SU-DHL-6 (cell line): ENCODE measurements around the gene SPACA5.
A peak's percentile ranks its signal among the peaks of the same experiment; 100 is the strongest.

Experiments used
- H2AFZ ChIP-seq: fragments of 200-600 bp; sonication (generic); 2 replicates; pipeline ENCODE4 v1.6.1; 2014; ENCODE audit warnings: low read depth, mild to moderate bottlenecking, moderate library complexity, mixed read lengths, antibody characterized with exemption, low read length; ENCODE audit not compliant: severe bottlenecking
- H3F3A ChIP-seq: fragments of 200-600 bp; shearing (Covaris generic); 2 replicates; pipeline ENCODE4 v1.6.0; 2016; ENCODE audit warnings: antibody characterized with exemption, mild to moderate bottlenecking; ENCODE audit not compliant: insufficient read depth
- H3K27ac ChIP-seq: fragments of 200-600 bp; sonication (generic); 2 replicates; pipeline ENCODE4 v1.5.1; 2016; ENCODE audit warnings: low read depth, mild to moderate bottlenecking, low read length, moderate library complexity, mixed read lengths
- H3K27me3 ChIP-seq: fragments of 200-600 bp; sonication (generic), shearing (Covaris generic); 2 replicates; pipeline ENCODE4 v1.6.0; 2014; ENCODE audit warnings: mild to moderate bottlenecking, low read length
- H3K36me3 ChIP-seq: fragments of 200-600 bp; sonication (generic); 2 replicates; pipeline ENCODE4 v1.6.1; 2014; ENCODE audit warnings: mild to moderate bottlenecking, low read length, mixed read lengths
- H3K4me2 ChIP-seq: fragments of 300-600, 200-600 bp; shearing (Covaris generic), sonication (generic); 2 replicates; pipeline ENCODE4 v1.6.0; 2014; ENCODE audit warnings: low read length, low read depth, mild to moderate bottlenecking; ENCODE audit not compliant: poor library complexity, severe bottlenecking
- H3K4me3 ChIP-seq: fragments of 200-600 bp; sonication (generic); 2 replicates; pipeline ENCODE4 v1.5.1; 2014; ENCODE audit warnings: antibody characterized with exemption, low read length, mild to moderate bottlenecking, mixed read lengths; ENCODE audit not compliant: insufficient read depth, poor library complexity, severe bottlenecking
- H3K79me2 ChIP-seq: fragments of 200-600 bp; sonication (generic); 2 replicates; pipeline ENCODE4 v1.6.1; 2014; ENCODE audit warnings: mild to moderate bottlenecking, low read length, moderate library complexity; ENCODE audit not compliant: insufficient read depth
- H3K9ac ChIP-seq: fragments of 200-600 bp; sonication (generic); 2 replicates; pipeline ENCODE4 v1.7.0; 2014; ENCODE audit warnings: mild to moderate bottlenecking, low read length
- H3K9me2 ChIP-seq: fragments of 200-600 bp; sonication (generic); replicated peaks from 2 replicates; pipeline ENCODE4 v1.6.1; 2014; ENCODE audit warnings: low read length; ENCODE audit not compliant: insufficient read depth
- H3K9me3 ChIP-seq: fragments of 200-600 bp; sonication (generic); 2 replicates; pipeline ENCODE4 v1.6.1; 2014; ENCODE audit warnings: low read length, mixed read lengths; ENCODE audit not compliant: insufficient read depth
- H4K20me1 ChIP-seq: fragments of 200-600 bp; sonication (generic); 2 replicates; pipeline ENCODE4 v1.6.1; 2014; ENCODE audit warnings: low read depth, mild to moderate bottlenecking, antibody characterized with exemption, low read length, moderate library complexity, mixed read lengths
- EZH2phosphoT487 ChIP-seq: fragments of 200-600 bp; sonication (generic), shearing (Covaris generic); conservative IDR thresholded peaks from 2 replicates; pipeline ENCODE4 v1.6.1; 2018; ENCODE audit warnings: mild to moderate bottlenecking, antibody characterized with exemption, low read length, moderate library complexity, mixed read lengths
- TF ChIP-seq, protein P1 (sequence below): fragments of 200-600 bp; sonication (generic); IDR thresholded peaks from one replicate; pipeline ENCODE4 v1.5.1; 2017; ENCODE audit warnings: antibody characterized with exemption, mild to moderate bottlenecking, low read length, moderate library complexity; ENCODE audit not compliant: insufficient read depth, poor library complexity, severe bottlenecking

SPACA5 gene

DNA sequence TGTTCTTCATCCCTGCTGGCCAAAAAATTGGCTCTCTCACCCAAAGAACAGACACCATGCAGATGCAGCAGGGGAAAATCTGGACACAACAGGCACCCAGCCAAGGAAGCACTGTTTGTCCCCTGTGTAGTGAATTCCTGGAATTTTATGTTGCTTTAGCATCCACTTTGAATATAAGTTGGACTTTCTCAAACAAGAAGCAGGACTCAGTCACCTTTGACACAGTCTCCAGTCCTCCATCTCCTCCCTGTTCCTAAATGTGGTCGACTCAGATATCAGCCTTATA lies 14.8 kb upstream of the SPACA5 start:
- Histone ChIP-seq H3K36me3 (peaks cover 22% of the 10 kb centered on the region; the same call in 1 of the 2 replicates), H3K79me2 (peaks cover 19% of the 10 kb centered on the region)

DNA sequence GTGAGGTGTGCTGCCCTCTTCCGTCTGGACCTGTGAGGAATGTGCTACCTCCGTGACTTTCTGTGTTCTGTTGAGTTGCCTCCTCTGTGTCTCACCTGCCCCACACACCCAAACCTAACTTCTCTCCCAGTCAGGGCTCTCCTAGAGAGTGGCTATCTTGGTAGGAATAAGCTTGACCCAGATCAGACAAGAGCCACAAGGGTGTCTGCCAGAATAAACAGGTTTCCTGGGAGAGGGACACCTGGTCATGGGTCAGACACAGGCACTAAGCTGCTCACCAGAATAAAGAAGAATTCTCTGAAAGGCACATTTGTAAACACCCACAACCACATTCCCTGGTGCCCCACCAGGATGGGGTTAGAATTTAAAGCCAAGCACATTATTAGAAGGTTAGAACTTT lies 14.1 kb upstream of the SPACA5 start:
- H3K4me2 ChIP-seq, result no peak overlapping the region
- no peaks in the 10 kb centered on the region for H3K27me3 ChIP-seq
- H3K36me3 ChIP-seq, result peaks cover 16% of the 10 kb centered on the region; the same call in 1 of the 2 replicates
- no peaks in the 10 kb centered on the region for H3K9me2 ChIP-seq
- H3K9me3 ChIP-seq, result no peaks in the 10 kb centered on the region
- no peaks in the 10 kb centered on the region for H4K20me1 ChIP-seq
- no peak overlapping the region for H3K4me3 ChIP-seq
- TF ChIP-seq, protein P1, sequence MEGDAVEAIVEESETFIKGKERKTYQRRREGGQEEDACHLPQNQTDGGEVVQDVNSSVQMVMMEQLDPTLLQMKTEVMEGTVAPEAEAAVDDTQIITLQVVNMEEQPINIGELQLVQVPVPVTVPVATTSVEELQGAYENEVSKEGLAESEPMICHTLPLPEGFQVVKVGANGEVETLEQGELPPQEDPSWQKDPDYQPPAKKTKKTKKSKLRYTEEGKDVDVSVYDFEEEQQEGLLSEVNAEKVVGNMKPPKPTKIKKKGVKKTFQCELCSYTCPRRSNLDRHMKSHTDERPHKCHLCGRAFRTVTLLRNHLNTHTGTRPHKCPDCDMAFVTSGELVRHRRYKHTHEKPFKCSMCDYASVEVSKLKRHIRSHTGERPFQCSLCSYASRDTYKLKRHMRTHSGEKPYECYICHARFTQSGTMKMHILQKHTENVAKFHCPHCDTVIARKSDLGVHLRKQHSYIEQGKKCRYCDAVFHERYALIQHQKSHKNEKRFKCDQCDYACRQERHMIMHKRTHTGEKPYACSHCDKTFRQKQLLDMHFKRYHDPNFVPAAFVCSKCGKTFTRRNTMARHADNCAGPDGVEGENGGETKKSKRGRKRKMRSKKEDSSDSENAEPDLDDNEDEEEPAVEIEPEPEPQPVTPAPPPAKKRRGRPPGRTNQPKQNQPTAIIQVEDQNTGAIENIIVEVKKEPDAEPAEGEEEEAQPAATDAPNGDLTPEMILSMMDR, result no peak
- H3K27ac ChIP-seq, result no peak overlapping the region
- no peaks in the 10 kb centered on the region for H3F3A ChIP-seq
- no peak overlapping the region for H2AFZ ChIP-seq
- H3K9ac ChIP-seq, result no peak overlapping the region
- peaks cover 19% of the 10 kb centered on the region for H3K79me2 ChIP-seq

More for the DNA sequence above, 14.8 kb upstream of the SPACA5 start:
- Histone ChIP-seq H3K9me3 (no peaks in the 10 kb centered on the region; the same call in 1 of the 2 replicates), H3K9ac (no peak overlapping the region), H2AFZ (no peak overlapping the region), H3F3A (no peaks in the 10 kb centered on the region), H3K4me2 (no peak overlapping the region), H3K27ac (no peak overlapping the region), H3K27me3 (no peaks in the 10 kb centered on the region), H4K20me1 (no peaks in the 10 kb centered on the region), H3K4me3 (no peak overlapping the region), H3K9me2 (no peaks in the 10 kb centered on the region)
- TF ChIP-seq, protein P1, result no peak
- TF ChIP-seq EZH2phosphoT487, result no peak

DNA sequence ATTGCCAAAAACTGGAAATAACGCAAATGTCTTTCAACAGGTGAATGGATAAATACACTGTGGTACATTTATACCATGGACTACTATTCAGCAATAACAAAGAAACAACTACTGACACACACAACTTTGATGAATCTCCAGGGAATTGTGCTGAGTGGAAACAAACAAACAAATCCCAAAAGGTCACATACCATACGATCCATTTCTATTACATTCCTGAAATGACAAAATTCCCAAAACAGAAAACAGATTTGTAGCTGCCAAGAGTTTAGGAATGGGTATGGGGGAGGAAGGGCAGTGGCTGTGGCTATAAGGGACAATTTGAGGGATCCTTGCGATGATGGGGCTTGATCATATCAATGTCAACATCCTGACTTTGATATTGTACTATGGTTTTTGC lies 5.5 kb upstream of the SPACA5 start:
- Histone ChIP-seq H2AFZ (no peak overlapping the region), H3K4me2 (peak overlapping the region; percentile 83), H4K20me1 (no peaks in the 10 kb centered on the region), H3K27ac (no peak overlapping the region), H3K9me3 (no peaks in the 10 kb centered on the region), H3K9ac (no peak overlapping the region), H3K4me3 (no peak overlapping the region), H3K9me2 (no peaks in the 10 kb centered on the region), H3K27me3 (no peaks in the 10 kb centered on the region), H3F3A (no peaks in the 10 kb centered on the region), H3K79me2 (peaks cover 33% of the 10 kb centered on the region), H3K36me3 (peaks cover 3% of the 10 kb centered on the region; the same call in 1 of the 2 replicates)
- TF ChIP-seq, protein P1, result no peak
- no peak for TF ChIP-seq EZH2phosphoT487

DNA sequence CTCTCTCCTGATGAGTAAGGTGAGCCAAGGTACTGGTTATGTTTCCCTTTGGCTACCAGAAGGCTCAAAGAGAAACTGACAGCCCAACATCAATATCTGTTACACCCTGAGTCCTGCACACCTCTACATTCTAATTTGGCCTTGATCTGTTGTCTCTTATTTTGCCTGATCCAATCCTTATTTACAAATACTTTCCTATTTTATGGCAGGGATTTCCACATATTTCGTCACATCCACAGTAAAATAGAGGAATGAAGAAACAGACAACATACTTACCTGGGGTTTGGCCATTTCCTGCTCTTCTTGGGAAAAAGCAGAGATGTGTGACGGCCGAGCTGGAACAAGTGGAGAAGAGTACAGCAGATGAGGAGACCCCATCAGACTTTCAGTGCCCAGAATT lies 4.5 kb upstream of the SPACA5 start:
- no peak overlapping the region for H3K4me3 ChIP-seq
- no peaks in the 10 kb centered on the region for H3K9me2 ChIP-seq
- TF ChIP-seq, protein P1, result no peak
- no peak for TF ChIP-seq EZH2phosphoT487
- H3K27me3 ChIP-seq, result no peaks in the 10 kb centered on the region
- no peaks in the 10 kb centered on the region for H3F3A ChIP-seq
- peak overlapping the region; percentile 83 for H3K4me2 ChIP-seq
- H3K36me3 ChIP-seq, result no peaks in the 10 kb centered on the region
- H4K20me1 ChIP-seq, result no peaks in the 10 kb centered on the region
- H3K79me2 ChIP-seq, result peaks cover 31% of the 10 kb centered on the region
- H3K9ac ChIP-seq, result peak overlapping the region; percentile 84
- H2AFZ ChIP-seq, result no peak overlapping the region
- no peak overlapping the region for H3K27ac ChIP-seq
- H3K9me3 ChIP-seq, result no peaks in the 10 kb centered on the region
